PFSK-1 (cell line): Measurements from ENCODE around the gene UBR4.

Source experiments
- FOXP2 ChIP-seq: optimal IDR thresholded peaks from 2 replicates; pipeline ENCODE3; 2011; ENCODE audit warnings: borderline replicate concordance, control low read depth, inconsistent platforms; ENCODE audit not compliant: insufficient read depth; ENCODE audit errors: extremely low read length, extremely low read depth
- POLR2AphosphoS5 ChIP-seq: IDR thresholded peaks from 2 replicates; pipeline ENCODE4 v1.6.1; 2012; ENCODE audit warnings: low read depth, mild to moderate bottlenecking, control low read depth, low read length, moderate library complexity
- SIN3A ChIP-seq: IDR thresholded peaks from 2 replicates; pipeline ENCODE4 v1.6.1; 2012; ENCODE audit warnings: mild to moderate bottlenecking, low read length, moderate library complexity, borderline replicate concordance; ENCODE audit not compliant: insufficient read depth
- TAF1 ChIP-seq: IDR thresholded peaks from 2 replicates; pipeline ENCODE4 v1.6.1; 2012; ENCODE audit warnings: low read length, control low read depth, borderline replicate concordance; ENCODE audit not compliant: insufficient read depth
- TF ChIP-seq, protein P1 (sequence below), 2 experiments: IDR thresholded peaks; 2 replicates each; pipeline versions ENCODE4 v1.6.1 to v1.8.0; 2011 to 2012; ENCODE audit warnings: low read depth in 2 of 2, low read length in 2 of 2, control low read depth in 1 of 2, inconsistent platforms in 1 of 2, mild to moderate bottlenecking in 1 of 2, moderate library complexity in 1 of 2; ENCODE audit not compliant: insufficient read depth in 1 of 2

UBR4 gene

GRCh38 chr1:19254416-19254815 lies 44.4 kb upstream of the UBR4 start:
- TF ChIP-seq SIN3A (no peak), TAF1 (no peak), POLR2AphosphoS5 (no peak), FOXP2 (no peak)
- TF ChIP-seq, protein P1, sequence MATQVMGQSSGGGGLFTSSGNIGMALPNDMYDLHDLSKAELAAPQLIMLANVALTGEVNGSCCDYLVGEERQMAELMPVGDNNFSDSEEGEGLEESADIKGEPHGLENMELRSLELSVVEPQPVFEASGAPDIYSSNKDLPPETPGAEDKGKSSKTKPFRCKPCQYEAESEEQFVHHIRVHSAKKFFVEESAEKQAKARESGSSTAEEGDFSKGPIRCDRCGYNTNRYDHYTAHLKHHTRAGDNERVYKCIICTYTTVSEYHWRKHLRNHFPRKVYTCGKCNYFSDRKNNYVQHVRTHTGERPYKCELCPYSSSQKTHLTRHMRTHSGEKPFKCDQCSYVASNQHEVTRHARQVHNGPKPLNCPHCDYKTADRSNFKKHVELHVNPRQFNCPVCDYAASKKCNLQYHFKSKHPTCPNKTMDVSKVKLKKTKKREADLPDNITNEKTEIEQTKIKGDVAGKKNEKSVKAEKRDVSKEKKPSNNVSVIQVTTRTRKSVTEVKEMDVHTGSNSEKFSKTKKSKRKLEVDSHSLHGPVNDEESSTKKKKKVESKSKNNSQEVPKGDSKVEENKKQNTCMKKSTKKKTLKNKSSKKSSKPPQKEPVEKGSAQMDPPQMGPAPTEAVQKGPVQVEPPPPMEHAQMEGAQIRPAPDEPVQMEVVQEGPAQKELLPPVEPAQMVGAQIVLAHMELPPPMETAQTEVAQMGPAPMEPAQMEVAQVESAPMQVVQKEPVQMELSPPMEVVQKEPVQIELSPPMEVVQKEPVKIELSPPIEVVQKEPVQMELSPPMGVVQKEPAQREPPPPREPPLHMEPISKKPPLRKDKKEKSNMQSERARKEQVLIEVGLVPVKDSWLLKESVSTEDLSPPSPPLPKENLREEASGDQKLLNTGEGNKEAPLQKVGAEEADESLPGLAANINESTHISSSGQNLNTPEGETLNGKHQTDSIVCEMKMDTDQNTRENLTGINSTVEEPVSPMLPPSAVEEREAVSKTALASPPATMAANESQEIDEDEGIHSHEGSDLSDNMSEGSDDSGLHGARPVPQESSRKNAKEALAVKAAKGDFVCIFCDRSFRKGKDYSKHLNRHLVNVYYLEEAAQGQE (IDR thresholded peaks at IDR 0.05; ENCODE audit: insufficient read depth in 1 of 2, low read depth in 2 of 2, low read length in 2 of 2): no peak

- TF ChIP-seq POLR2AphosphoS5: peak; percentile 78
- TF ChIP-seq FOXP2: peak; percentile 73
- TF ChIP-seq SIN3A: peak; percentile 49; the same call in 1 of the 2 replicates
- TF ChIP-seq, protein P1 (IDR thresholded peaks at IDR 0.05; ENCODE audit: insufficient read depth in 1 of 2, low read depth in 2 of 2, low read length in 2 of 2): 0 out of 4 replicates have a peak, but pooled peaks of 1 of the 2 experiments have one; percentile 5
- TF ChIP-seq TAF1: no peak
Observed at GRCh38 chr1:19251305-19252196, 41.5 kb upstream of the UBR4 start, which contains the start of the genes EMC1 and MRTO4. TSS of gene EMC1 (minus strand) at chr1:19251524. CDS start at chr1:19251509, 15 bp downstream. TSS of gene MRTO4 (plus strand) at chr1:19251805. CDS start at chr1:19251836, 31 bp downstream.

GRCh38 chr1:19250629-19251304 lies 40.7 kb upstream of the UBR4 start:
- TF ChIP-seq TAF1 (no peak), POLR2AphosphoS5 (no peak), SIN3A (no peak), FOXP2 (no peak)
- TF ChIP-seq, protein P1 (IDR thresholded peaks at IDR 0.05; ENCODE audit: insufficient read depth in 1 of 2, low read depth in 2 of 2, low read length in 2 of 2): no peak

DNA sequence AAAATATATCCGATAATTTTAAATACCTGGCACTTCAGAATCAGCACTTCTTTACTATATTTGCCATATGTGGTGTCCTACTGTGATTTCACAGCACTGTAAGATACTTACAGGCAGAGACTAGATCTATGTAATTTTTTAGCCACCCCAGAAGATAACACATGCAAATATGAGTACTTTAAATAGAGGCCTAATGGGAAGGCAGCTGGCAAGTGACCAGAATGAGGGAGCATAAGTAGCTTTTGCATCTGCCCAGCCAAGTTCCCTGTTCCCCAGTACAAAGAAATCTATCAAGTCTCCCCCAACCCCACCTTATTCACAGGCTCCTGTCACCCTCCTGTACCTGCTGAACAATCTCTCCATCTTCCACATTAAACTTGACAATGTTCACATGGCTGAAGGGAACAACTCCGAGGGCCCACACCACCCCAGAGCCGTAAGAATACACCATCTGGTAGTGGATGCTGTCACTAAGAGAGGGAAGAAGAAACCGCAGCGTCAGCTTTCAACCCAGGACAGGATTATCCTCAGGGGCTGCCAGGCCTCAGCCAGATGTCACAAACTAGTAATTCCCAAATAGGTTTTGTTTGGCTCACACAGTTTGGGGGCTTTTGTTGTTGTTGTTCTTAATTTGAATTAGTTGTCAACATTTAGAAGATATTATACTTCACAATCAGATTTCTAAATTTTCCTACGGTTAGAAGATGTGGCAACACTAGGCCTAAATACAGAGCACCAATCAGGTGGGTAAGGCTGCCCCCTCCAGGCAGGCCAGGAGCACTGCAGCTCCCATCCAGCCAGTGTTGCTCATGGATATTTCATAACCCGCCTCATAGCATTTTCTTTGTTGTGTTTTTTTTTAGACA lies 30.8 kb upstream of the UBR4 start:
- TF ChIP-seq SIN3A: no peak
- no peak for TF ChIP-seq TAF1
- TF ChIP-seq, protein P1 (IDR thresholded peaks at IDR 0.05; ENCODE audit: insufficient read depth in 1 of 2, low read depth in 2 of 2, low read length in 2 of 2): no peak
- TF ChIP-seq FOXP2: no peak
- TF ChIP-seq POLR2AphosphoS5: no peak
